Adrenal gland (tissue), 5 donors: ENCODE data around the gene TMEM38A.

Experiments
- POLR2A ChIP-seq, 2 donors: fragments of 450-650 bp; IDR thresholded peaks; one replicate each; pipeline ENCODE4 v1.6.1; 2017; ENCODE audit warnings: antibody characterized with exemption in 2 of 2, mild to moderate bottlenecking in 2 of 2, moderate library complexity in 1 of 2
- TF ChIP-seq, protein P1 (sequence below), 6 experiments: fragments of 450-650 bp in 4 of 6; fragments of 200-600 bp in 2 of 6; sonication (generic) in 1 of 6; IDR thresholded peaks; 1 replicate in 5 of 6; 2 replicates in 1 of 6; pipeline versions ENCODE4 v1.5.1 to v1.8.0; 2016 to 2021; ENCODE audit warnings: antibody characterized with exemption in 6 of 6, mild to moderate bottlenecking in 2 of 6, moderate library complexity in 1 of 6
- donor health status: DM: no; HTN: no; CAD: no.

DNA sequence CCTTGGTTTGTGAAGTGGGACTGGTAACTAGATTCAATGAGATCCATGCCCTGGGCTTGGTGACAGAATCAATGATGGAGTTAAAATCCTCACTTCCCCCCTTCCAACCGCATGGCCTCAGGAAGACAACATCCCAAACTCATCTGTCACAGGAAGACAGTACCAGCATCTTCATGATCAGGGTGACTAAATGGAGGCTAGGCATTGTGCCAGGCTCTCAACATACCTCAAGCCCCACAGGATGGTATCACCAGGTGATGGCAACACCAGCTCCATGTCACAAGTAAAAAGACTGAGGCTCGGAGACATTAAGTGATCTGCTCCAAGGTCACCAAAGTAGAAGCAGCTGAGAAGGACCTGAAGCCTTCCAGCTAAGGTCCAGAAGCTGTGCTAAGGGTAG is 47.1 kb upstream of the TMEM38A start:
- TF ChIP-seq, protein P1, sequence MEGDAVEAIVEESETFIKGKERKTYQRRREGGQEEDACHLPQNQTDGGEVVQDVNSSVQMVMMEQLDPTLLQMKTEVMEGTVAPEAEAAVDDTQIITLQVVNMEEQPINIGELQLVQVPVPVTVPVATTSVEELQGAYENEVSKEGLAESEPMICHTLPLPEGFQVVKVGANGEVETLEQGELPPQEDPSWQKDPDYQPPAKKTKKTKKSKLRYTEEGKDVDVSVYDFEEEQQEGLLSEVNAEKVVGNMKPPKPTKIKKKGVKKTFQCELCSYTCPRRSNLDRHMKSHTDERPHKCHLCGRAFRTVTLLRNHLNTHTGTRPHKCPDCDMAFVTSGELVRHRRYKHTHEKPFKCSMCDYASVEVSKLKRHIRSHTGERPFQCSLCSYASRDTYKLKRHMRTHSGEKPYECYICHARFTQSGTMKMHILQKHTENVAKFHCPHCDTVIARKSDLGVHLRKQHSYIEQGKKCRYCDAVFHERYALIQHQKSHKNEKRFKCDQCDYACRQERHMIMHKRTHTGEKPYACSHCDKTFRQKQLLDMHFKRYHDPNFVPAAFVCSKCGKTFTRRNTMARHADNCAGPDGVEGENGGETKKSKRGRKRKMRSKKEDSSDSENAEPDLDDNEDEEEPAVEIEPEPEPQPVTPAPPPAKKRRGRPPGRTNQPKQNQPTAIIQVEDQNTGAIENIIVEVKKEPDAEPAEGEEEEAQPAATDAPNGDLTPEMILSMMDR (IDR thresholded peaks at IDR 0.05) = no peak
- TF ChIP-seq POLR2A (IDR thresholded peaks at IDR 0.05) = no peak
